ENCODE results near the gene ESRRG.

- no peak for TF ChIP-seq EZH2 (IDR thresholded peaks at IDR 0.05; ENCODE audit: borderline replicate concordance, low read length)
- TF ChIP-seq, protein P1, sequence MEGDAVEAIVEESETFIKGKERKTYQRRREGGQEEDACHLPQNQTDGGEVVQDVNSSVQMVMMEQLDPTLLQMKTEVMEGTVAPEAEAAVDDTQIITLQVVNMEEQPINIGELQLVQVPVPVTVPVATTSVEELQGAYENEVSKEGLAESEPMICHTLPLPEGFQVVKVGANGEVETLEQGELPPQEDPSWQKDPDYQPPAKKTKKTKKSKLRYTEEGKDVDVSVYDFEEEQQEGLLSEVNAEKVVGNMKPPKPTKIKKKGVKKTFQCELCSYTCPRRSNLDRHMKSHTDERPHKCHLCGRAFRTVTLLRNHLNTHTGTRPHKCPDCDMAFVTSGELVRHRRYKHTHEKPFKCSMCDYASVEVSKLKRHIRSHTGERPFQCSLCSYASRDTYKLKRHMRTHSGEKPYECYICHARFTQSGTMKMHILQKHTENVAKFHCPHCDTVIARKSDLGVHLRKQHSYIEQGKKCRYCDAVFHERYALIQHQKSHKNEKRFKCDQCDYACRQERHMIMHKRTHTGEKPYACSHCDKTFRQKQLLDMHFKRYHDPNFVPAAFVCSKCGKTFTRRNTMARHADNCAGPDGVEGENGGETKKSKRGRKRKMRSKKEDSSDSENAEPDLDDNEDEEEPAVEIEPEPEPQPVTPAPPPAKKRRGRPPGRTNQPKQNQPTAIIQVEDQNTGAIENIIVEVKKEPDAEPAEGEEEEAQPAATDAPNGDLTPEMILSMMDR (IDR thresholded peaks at IDR 0.05; ENCODE audit: low read length), result no peak
Measured at GRCh38 chr1:216630532-216630931, 92.7 kb downstream of the ESRRG start.

Measured in OCI-LY1 (cell line).